Upper lobe of left lung (tissue), 6 donors: ENCODE data around the gene AEBP1. TPM values are rescaled to one million over a fixed set of nuclear protein-coding genes. Genes with fewer than 3 reads are reported as not detected.
A peak's percentile ranks its signal among the peaks of the same experiment; 100 is the strongest.

Source experiments
- ATAC-seq, 2 donors: fragments of 200-7000 bp; cut with Tn5 transposase; one replicate each; pipeline ENCODE4 v1.9.1; 2022; ENCODE audit warnings: mild to moderate bottlenecking in 2 of 2, moderate library complexity in 2 of 2; ENCODE audit not compliant: low FRiP score in 2 of 2
- DNase-seq, 2 donors: peaks; one replicate each; pipeline ENCODE4 v3.0.0-alpha.2; 2019 to 2020
- H3K27ac ChIP-seq, 4 donors: fragments of 200-600 bp; sonication (generic); one replicate each; pipeline ENCODE4 v1.5.1; 2016 to 2019
- H3K27me3 ChIP-seq, 4 donors: fragments of 200-600 bp; sonication (generic); one replicate each; pipeline ENCODE4 v1.5.1; 2017 to 2019
- H3K36me3 ChIP-seq, 4 donors: fragments of 200-600 bp; sonication (generic); one replicate each; pipeline ENCODE4 v1.5.1; 2016 to 2019
- H3K4me1 ChIP-seq, 4 donors: fragments of 200-600 bp; sonication (generic); one replicate each; pipeline ENCODE4 v1.5.1; 2018 to 2019
- H3K4me3 ChIP-seq, 4 donors: fragments of 200-600 bp; sonication (generic); one replicate each; pipeline ENCODE4 v1.5.1; 2017 to 2019; ENCODE audit warnings: mild to moderate bottlenecking in 2 of 4, moderate library complexity in 1 of 4
- H3K9me3 ChIP-seq, 4 donors: fragments of 200-600 bp; sonication (generic); one replicate each; pipeline ENCODE4 v1.5.1; 2018 to 2019
- EP300 ChIP-seq, 4 donors: sonication (generic); formaldehyde crosslinking; IDR thresholded peaks; one replicate each; pipeline ENCODE4 v1.5.1; 2017; ENCODE audit warnings: antibody characterized with exemption in 4 of 4, control low read depth in 2 of 4
- POLR2A ChIP-seq, 4 donors: fragments of 450-650 bp; IDR thresholded peaks; one replicate each; pipeline ENCODE4 v1.5.1; 2016 to 2017; ENCODE audit warnings: antibody characterized with exemption in 4 of 4, mild to moderate bottlenecking in 2 of 4
- POLR2AphosphoS5 ChIP-seq, 2 donors: sonication (generic); formaldehyde crosslinking; IDR thresholded peaks; one replicate each; pipeline ENCODE4 v1.5.1; 2017; ENCODE audit warnings: antibody characterized with exemption in 2 of 2
- WGBS, 2 donors: methylation state at CpG; one replicate each; pipeline ENCODE4 v1.1.5; 2017 to 2018; 5-methylcytosine and 5-hydroxymethylcytosine counted together
- total RNA-seq, 6 donors: library from RNA; depleted of rRNA in 4 of 6; stranded (reverse); fragments of >200 nt in 4 of 6; gene quantifications; one replicate each; pipeline versions ENCODE4 v1.1.0 to v1.2.1, GENCODE V29; 2016 to 2021
- TF ChIP-seq, protein P1 (sequence below), 6 experiments: fragments of 450-650 bp in 4 of 6; fragments of 200-600 bp in 2 of 6; sonication (generic) in 2 of 6; IDR thresholded peaks; one replicate each; pipeline ENCODE4 v1.5.1; 2016 to 2019; ENCODE audit warnings: antibody characterized with exemption in 6 of 6
- donor health status: DM: no; HTN: no; CAD: no; lungs with moderate emphysema.
- donor health status: DM: no; HTN: yes; CAD: no; lungs with severe emphysema.

AEBP1 gene
- total RNA-seq, 6 donors from 2014 or later = 34.1 to 241 (median 92.7) TPM

DNA sequence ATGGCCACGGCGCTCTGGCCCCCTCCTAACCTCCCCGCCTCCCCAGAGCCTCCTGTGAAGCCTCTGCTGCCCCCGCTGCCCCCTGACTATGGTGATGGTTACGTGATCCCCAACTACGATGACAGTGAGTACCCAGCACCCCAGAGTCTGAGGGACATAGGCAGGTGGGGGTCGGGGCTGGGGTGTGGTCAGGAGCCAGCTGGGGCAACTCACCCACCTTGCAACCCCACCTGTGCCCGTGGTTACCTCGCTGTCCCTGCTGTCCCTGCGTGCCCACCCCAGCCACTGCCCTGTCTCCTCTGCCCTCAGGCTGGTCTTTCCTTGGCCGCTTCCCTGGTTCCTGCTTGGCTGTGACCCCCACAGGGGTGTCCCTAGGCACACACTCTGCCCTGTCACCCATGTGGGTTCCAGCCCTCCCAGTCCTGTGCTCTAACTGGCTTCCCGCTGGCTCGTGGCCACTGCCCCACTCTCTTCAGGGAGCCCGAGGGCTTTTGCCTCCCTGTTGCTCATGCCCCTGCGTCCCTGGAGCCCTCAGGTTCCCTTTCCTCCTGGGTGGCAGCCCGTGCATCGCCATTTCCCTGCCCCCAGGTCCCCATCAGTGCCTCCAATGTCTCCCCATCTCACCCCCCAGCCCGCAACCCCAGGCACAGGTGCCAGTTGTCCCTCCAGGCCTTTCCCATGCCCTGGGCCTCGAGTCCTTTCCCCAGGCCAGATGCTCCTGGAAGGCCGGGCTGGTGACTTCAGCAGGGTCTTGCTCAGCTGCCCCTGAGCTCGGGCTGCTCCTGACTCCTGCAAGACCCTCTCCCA, 4.0 kb downstream of the AEBP1 start:
- WGBS, 2 donors = 86 to 94% methylated on average over 13 to 18 of the region's 21 CpGs
- no peak for TF ChIP-seq POLR2A (IDR thresholded peaks at IDR 0.05)
- TF ChIP-seq POLR2AphosphoS5 (IDR thresholded peaks at IDR 0.05) = no peak
- TF ChIP-seq, protein P1, sequence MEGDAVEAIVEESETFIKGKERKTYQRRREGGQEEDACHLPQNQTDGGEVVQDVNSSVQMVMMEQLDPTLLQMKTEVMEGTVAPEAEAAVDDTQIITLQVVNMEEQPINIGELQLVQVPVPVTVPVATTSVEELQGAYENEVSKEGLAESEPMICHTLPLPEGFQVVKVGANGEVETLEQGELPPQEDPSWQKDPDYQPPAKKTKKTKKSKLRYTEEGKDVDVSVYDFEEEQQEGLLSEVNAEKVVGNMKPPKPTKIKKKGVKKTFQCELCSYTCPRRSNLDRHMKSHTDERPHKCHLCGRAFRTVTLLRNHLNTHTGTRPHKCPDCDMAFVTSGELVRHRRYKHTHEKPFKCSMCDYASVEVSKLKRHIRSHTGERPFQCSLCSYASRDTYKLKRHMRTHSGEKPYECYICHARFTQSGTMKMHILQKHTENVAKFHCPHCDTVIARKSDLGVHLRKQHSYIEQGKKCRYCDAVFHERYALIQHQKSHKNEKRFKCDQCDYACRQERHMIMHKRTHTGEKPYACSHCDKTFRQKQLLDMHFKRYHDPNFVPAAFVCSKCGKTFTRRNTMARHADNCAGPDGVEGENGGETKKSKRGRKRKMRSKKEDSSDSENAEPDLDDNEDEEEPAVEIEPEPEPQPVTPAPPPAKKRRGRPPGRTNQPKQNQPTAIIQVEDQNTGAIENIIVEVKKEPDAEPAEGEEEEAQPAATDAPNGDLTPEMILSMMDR (IDR thresholded peaks at IDR 0.05) = no peak
- TF ChIP-seq EP300 (IDR thresholded peaks at IDR 0.05) = no peak
- Histone ChIP-seq H3K27me3 (peaks cover 0 to 10% (median 6%) of the 10 kb centered on the region in 4 donors), H3K4me3 (no peak overlapping the region), H3K27ac (peak overlapping the region in 3 of 4 donors; percentile 10 to 91 (median 89)), H3K36me3 (peaks cover 0 to 60% (median 27%) of the 10 kb centered on the region in 4 donors), H3K4me1 (peaks cover 5 to 16% (median 10%) of the 10 kb centered on the region in 4 donors), H3K9me3 (no peaks in the 10 kb centered on the region)
- no peak for ATAC-seq
- no peak for DNase-seq

DNA sequence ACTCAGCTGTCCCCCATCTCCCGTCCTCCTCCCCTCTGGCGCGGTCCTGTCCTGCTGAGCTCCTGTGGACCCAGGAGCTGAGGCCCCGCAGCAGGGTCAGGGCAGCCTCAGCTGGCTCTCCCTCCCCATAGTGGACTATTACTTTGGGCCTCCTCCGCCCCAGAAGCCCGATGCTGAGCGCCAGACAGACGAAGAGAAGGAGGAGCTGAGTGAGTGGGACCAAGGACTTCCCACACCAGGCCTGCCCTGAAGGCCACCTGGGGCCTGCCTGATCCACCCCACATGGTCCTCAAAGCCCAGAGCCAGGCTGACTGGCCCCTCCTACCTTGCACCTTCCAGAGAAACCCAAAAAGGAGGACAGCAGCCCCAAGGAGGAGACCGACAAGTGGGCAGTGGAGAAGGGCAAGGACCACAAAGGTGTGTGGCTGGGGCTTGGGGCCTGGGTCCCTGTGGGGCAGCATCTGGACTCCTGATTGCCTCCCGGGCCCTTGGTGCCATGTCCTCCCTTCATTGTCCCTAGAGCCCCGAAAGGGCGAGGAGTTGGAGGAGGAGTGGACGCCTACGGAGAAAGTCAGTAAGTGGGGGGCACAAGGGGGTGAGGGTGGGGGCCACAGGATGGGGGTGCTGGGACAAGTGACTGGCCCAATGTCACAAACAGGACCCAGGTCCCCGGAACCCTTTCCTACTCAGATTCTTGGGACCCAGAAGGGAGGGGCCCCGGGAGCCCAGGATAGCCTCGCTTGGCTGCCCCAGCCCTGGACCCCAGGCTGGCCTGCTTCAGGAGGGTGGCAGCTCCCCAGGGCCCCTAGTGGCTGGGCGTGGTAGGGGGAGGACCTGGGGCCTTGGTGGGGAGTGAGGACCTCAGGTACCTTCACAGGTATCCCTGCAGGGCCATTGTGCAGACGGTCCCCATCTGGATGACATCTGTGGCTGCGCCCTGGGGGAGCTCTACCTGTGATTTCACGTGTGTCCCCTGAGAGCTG, 4.9 kb downstream of the AEBP1 start:
- Histone ChIP-seq H3K4me1 (peaks cover 5 to 13% (median 9%) of the 10 kb centered on the region in 4 donors), H3K27me3 (peaks cover 0 to 8% (median 3%) of the 10 kb centered on the region in 4 donors), H3K27ac (peak overlapping the region in 2 of 4 donors; percentile 89 to 91), H3K9me3 (no peaks in the 10 kb centered on the region), H3K4me3 (no peak overlapping the region), H3K36me3 (peaks cover 0 to 69% (median 30%) of the 10 kb centered on the region in 4 donors)
- WGBS, 2 donors = 90 to 93% methylated on average over 13 to 19 of the region's 21 CpGs
- TF ChIP-seq POLR2A (IDR thresholded peaks at IDR 0.05) = no peak
- ATAC-seq (no peak), DNase-seq (no peak)

DNA sequence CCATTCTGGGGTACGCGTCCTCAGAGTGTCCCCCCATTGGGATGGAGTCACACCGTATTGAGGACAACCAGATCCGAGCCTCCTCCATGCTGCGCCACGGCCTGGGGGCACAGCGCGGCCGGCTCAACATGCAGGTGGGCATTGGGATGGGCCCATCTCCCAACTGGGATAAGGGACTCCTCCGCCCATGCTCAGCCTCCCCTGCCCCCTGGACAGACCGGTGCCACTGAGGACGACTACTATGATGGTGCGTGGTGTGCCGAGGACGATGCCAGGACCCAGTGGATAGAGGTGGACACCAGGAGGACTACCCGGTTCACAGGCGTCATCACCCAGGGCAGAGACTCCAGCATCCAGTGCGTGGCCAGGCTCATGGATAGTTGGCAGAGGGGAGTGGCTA, 5.8 kb downstream of the AEBP1 start:
- no peak overlapping the region for H3K27ac ChIP-seq
- H3K27me3 ChIP-seq = no peaks in the 10 kb centered on the region
- peaks cover 0 to 79% (median 35%) of the 10 kb centered on the region in 4 donors for H3K36me3 ChIP-seq
- H3K4me1 ChIP-seq = peaks cover 0 to 7% (median under 1%) of the 10 kb centered on the region in 4 donors
- ATAC-seq (no peak), DNase-seq (no peak)
- no peaks in the 10 kb centered on the region for H3K9me3 ChIP-seq
- no peak overlapping the region for H3K4me3 ChIP-seq
- 93 to 97% methylated on average over 12 to 18 of the region's 18 CpGs for WGBS, 2 donors
- TF ChIP-seq POLR2AphosphoS5 (IDR thresholded peaks at IDR 0.05) (no peak), EP300 (IDR thresholded peaks at IDR 0.05) (no peak), POLR2A (IDR thresholded peaks at IDR 0.05) (no peak)
- TF ChIP-seq, protein P1 (IDR thresholded peaks at IDR 0.05) = no peak

DNA sequence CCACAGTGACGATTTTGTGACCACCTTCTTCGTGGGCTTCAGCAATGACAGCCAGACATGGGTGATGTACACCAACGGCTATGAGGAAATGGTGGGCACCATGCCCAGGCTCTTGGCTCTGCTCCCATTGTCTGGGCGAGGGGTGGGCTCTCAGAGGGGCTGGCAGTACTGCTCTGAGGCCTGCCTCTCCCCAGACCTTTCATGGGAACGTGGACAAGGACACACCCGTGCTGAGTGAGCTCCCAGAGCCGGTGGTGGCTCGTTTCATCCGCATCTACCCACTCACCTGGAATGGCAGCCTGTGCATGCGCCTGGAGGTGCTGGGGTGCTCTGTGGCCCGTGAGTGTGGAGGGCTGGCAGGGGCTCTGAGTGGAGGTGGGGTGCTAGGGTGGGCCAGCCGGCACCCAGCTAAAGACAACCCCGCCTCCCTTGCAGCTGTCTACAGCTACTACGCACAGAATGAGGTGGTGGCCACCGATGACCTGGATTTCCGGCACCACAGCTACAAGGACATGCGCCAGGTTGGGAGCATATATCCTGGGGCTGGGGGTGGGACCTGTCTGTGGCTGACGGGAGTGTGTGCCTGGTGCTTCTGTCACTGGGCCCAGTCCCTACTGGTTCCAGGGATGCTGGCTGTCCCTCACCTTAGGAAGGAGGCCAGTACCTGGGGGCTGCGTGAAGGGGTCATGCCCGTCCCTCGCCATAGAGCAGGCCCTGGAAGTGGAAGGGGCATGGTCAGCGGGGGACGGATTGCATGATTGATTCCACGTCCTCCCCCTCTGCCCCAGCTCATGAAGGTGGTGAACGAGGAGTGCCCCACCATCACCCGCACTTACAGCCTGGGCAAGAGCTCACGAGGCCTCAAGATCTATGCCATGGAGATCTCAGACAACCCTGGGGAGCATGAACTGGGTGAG, 6.8 kb downstream of the AEBP1 start:
- Histone ChIP-seq H3K27me3 (no peaks in the 10 kb centered on the region), H3K4me3 (no peak overlapping the region), H3K4me1 (peaks cover 0 to 7% (median 0%) of the 10 kb centered on the region in 4 donors), H3K27ac (no peak overlapping the region), H3K9me3 (no peaks in the 10 kb centered on the region), H3K36me3 (peaks cover 0 to 89% (median 42%) of the 10 kb centered on the region in 4 donors)
- 74 to 81% methylated on average over 15 to 26 of the region's 27 CpGs for WGBS, 2 donors
- no peak for DNase-seq
- ATAC-seq = no peak
- TF ChIP-seq, protein P1 (IDR thresholded peaks at IDR 0.05) = no peak
- no peak for TF ChIP-seq POLR2AphosphoS5 (IDR thresholded peaks at IDR 0.05)
- no peak for TF ChIP-seq POLR2A (IDR thresholded peaks at IDR 0.05)
- TF ChIP-seq EP300 (IDR thresholded peaks at IDR 0.05) = no peak
